GM12873 (cell line): ENCODE data around the gene IGSF1.

Source experiments
- CTCF ChIP-seq: IDR thresholded peaks from 2 replicates; pipeline ENCODE4 v1.5.1; 2012; ENCODE audit warnings: low read depth, mild to moderate bottlenecking, moderate library complexity, low read length, control low read depth; ENCODE audit not compliant: insufficient read depth; ENCODE audit errors: missing control alignments

The IGSF1 gene

GRCh38 chrX:131316260-131316659 is 27.2 kb upstream of the IGSF1 start:
- no peak for TF ChIP-seq CTCF

GRCh38 chrX:131308980-131309379 is 19.9 kb upstream of the IGSF1 start:
- no peak for TF ChIP-seq CTCF

- no peak for TF ChIP-seq CTCF
These were observed 17.5 kb upstream of the IGSF1 start for GRCh38 chrX:131306601-131307000.

- TF ChIP-seq CTCF = no peak
These were observed 16.8 kb upstream of the IGSF1 start for GRCh38 chrX:131305926-131306325.

- no peak for TF ChIP-seq CTCF
These were observed 13.6 kb upstream of the IGSF1 start for GRCh38 chrX:131302701-131303100.

GRCh38 chrX:131301155-131301554 is 12.0 kb upstream of the IGSF1 start:
- TF ChIP-seq CTCF = no peak

- TF ChIP-seq CTCF = no peak
These were observed 9.7 kb upstream of the IGSF1 start for GRCh38 chrX:131298846-131299245.
